Measurements from ENCODE around the gene CHD5. TPM values are rescaled to one million over a fixed set of nuclear protein-coding genes. Genes with fewer than 3 reads are reported as not detected.

CHD5 gene
- polyA plus RNA-seq, 3 donors: 0.07 TPM; not detected in 2

GRCh38 chr1:6224718-6225117 is 44.6 kb upstream of the CHD5 start:
- WGBS (ENCODE audit: insufficient coverage): 96% methylated on average over 13 of the region's 15 CpGs

GRCh38 chr1:6223617-6224016 is 43.5 kb upstream of the CHD5 start:
- intact Hi-C loops (cut with micrococcal nuclease): no loop called here
- Histone ChIP-seq H3K9me3 (replicated peaks in 1 of 2; ENCODE audit: control insufficient read depth in 1 of 2, insufficient read depth in 1 of 2, low read length in 2 of 2) (no peaks in the 10 kb centered on the region), H3K79me2 (ENCODE audit: insufficient read depth, low read length) (no peaks in the 10 kb centered on the region), H3K4me3 (replicated peaks in 1 of 3; ENCODE audit: low read depth in 2 of 3, low read length in 3 of 3) (no peak overlapping the region), H3K36me3 (replicated peaks in 1 of 2; ENCODE audit: control insufficient read depth in 1 of 2, insufficient read depth in 2 of 2, low read length in 2 of 2) (peaks cover 47 to 72% of the 10 kb centered on the region in 2 donors), H3K9ac (ENCODE audit: insufficient read depth, low read length, poor library complexity, severe bottlenecking) (no peak overlapping the region), H3K27ac (ENCODE audit: low read depth in 1 of 2, low read length in 2 of 2) (no peak overlapping the region), H4K20me1 (ENCODE audit: insufficient read depth, low read length) (no peaks in the 10 kb centered on the region), H3K4me2 (replicated peaks; ENCODE audit: extremely low read depth, low read length, poor library complexity, severe bottlenecking) (no peak overlapping the region), H2AFZ (ENCODE audit: insufficient read depth, low read depth, low read length, poor library complexity, severe bottlenecking) (no peak overlapping the region), H3K4me1 (ENCODE audit: control insufficient read depth in 1 of 2, insufficient read depth in 2 of 2, low read length in 2 of 2) (no peaks in the 10 kb centered on the region), H3K27me3 (ENCODE audit: control insufficient read depth in 2 of 2, insufficient read depth in 2 of 2, low read length in 2 of 2) (no peaks in the 10 kb centered on the region)
- TF ChIP-seq CTCF (IDR thresholded peaks at IDR 0.05): no peak
- Mint-ChIP-seq H3K4me1 (no peaks in the 10 kb centered on the region), H3K27me3 (ENCODE audit: low read depth in 3 of 3) (peaks cover 0 to 1% (median 0%) of the 10 kb centered on the region in 3 donors), H3K4me3 (no peak overlapping the region), H3K9me3 (no peaks in the 10 kb centered on the region), H3K27ac (no peak overlapping the region), H3K36me3 (peaks cover 61 to 79% of the 10 kb centered on the region in 2 donors)
- DNase-seq: no peak
- WGBS (ENCODE audit: insufficient coverage): no CpG with 5 or more reads among the region's 13 CpGs

More at GRCh38 chr1:6224718-6225117, 44.6 kb upstream of the CHD5 start:
- Histone ChIP-seq H3K27me3 (ENCODE audit: control insufficient read depth in 2 of 2, insufficient read depth in 2 of 2, low read length in 2 of 2) (no peaks in the 10 kb centered on the region), H3K4me1 (ENCODE audit: control insufficient read depth in 1 of 2, insufficient read depth in 2 of 2, low read length in 2 of 2) (no peaks in the 10 kb centered on the region), H3K9ac (ENCODE audit: insufficient read depth, low read length, poor library complexity, severe bottlenecking) (no peak overlapping the region), H3K9me3 (replicated peaks in 1 of 2; ENCODE audit: control insufficient read depth in 1 of 2, insufficient read depth in 1 of 2, low read length in 2 of 2) (no peaks in the 10 kb centered on the region), H3K4me2 (replicated peaks; ENCODE audit: extremely low read depth, low read length, poor library complexity, severe bottlenecking) (no peak overlapping the region), H3K36me3 (replicated peaks in 1 of 2; ENCODE audit: control insufficient read depth in 1 of 2, insufficient read depth in 2 of 2, low read length in 2 of 2) (peaks cover 52 to 79% of the 10 kb centered on the region in 2 donors), H2AFZ (ENCODE audit: insufficient read depth, low read depth, low read length, poor library complexity, severe bottlenecking) (no peak overlapping the region), H3K27ac (ENCODE audit: low read depth in 1 of 2, low read length in 2 of 2) (no peak overlapping the region), H3K4me3 (replicated peaks in 1 of 3; ENCODE audit: low read depth in 2 of 3, low read length in 3 of 3) (no peak overlapping the region), H3K79me2 (ENCODE audit: insufficient read depth, low read length) (no peaks in the 10 kb centered on the region), H4K20me1 (ENCODE audit: insufficient read depth, low read length) (no peaks in the 10 kb centered on the region)
- Mint-ChIP-seq H3K27ac (no peak overlapping the region), H3K4me1 (no peaks in the 10 kb centered on the region), H3K36me3 (peaks cover 61 to 89% of the 10 kb centered on the region in 2 donors), H3K4me3 (no peak overlapping the region), H3K27me3 (ENCODE audit: low read depth in 3 of 3) (peaks cover 0 to 3% (median 0%) of the 10 kb centered on the region in 3 donors), H3K9me3 (no peaks in the 10 kb centered on the region)
- no peak for TF ChIP-seq CTCF (IDR thresholded peaks at IDR 0.05)
- no peak for DNase-seq
- intact Hi-C loops (cut with micrococcal nuclease): no loop called here

All from CD14-positive monocyte (primary cell).